Ovary (tissue), 3 donors: ENCODE results near the gene DPYSL4.

Source experiments
- EP300 ChIP-seq: sonication (generic); formaldehyde crosslinking; IDR thresholded peaks from one replicate; pipeline ENCODE4 v1.6.1; 2017; ENCODE audit warnings: antibody characterized with exemption
- POLR2A ChIP-seq: fragments of 450-650 bp; IDR thresholded peaks from one replicate; pipeline ENCODE4 v1.6.1; 2017; ENCODE audit warnings: antibody characterized with exemption, mild to moderate bottlenecking, moderate library complexity
- TF ChIP-seq, protein P1 (sequence below), 3 donors: fragments of 450-650 bp in 2 of 3; fragments of 200-600 bp in 1 of 3; IDR thresholded peaks; one replicate each; pipeline versions ENCODE4 v1.5.1 to v1.8.0; 2016 to 2022; ENCODE audit warnings: antibody characterized with exemption in 3 of 3, mild to moderate bottlenecking in 1 of 3
- donor health status: DM: no; HTN: no; CAD: no.

DNA sequence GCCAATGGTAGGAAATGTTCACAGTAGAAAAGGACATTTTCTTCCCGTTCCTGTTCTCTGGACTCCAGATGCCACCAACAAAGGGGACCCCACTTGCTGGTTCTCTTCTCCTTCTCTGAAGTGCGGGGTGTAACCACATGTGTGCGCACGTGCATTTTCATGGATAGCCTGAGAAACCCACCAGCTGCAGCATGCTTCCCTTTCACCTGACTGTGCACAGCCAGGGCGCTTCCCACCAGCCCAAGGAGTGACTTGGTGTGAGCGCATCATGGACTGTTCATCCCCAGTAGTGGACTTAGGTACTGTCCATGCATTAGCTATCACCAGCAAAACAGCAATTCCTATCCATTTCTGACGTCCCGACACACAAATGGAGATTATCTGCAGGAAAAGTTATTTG is 29.6 kb upstream of the DPYSL4 start:
- TF ChIP-seq EP300 = no peak
- TF ChIP-seq, protein P1, sequence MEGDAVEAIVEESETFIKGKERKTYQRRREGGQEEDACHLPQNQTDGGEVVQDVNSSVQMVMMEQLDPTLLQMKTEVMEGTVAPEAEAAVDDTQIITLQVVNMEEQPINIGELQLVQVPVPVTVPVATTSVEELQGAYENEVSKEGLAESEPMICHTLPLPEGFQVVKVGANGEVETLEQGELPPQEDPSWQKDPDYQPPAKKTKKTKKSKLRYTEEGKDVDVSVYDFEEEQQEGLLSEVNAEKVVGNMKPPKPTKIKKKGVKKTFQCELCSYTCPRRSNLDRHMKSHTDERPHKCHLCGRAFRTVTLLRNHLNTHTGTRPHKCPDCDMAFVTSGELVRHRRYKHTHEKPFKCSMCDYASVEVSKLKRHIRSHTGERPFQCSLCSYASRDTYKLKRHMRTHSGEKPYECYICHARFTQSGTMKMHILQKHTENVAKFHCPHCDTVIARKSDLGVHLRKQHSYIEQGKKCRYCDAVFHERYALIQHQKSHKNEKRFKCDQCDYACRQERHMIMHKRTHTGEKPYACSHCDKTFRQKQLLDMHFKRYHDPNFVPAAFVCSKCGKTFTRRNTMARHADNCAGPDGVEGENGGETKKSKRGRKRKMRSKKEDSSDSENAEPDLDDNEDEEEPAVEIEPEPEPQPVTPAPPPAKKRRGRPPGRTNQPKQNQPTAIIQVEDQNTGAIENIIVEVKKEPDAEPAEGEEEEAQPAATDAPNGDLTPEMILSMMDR (IDR thresholded peaks at IDR 0.05) = no peak
- TF ChIP-seq POLR2A = no peak
